NCI-H1105 (cell line): Measurements from ENCODE around the gene INSYN2B.
A peak's percentile ranks its signal among the peaks of the same experiment; 100 is the strongest.
"Not testable (repeated sequence)": the region's sequence is repeated elsewhere in the genome, so short reads cannot be mapped to it uniquely, and the experiment has no call there.

ENCODE experiments used
- DNase-seq: peaks from one replicate; lab custom pipeline; 2025; lab: John Stamatoyannopoulos, UW

Gene INSYN2B

GRCh38 chr5:169848792-169849191, 131.5 kb downstream of the INSYN2B start:
- no peak for DNase-seq

- DNase-seq = no peak
Observed at GRCh38 chr5:169848271-169848670, 132.0 kb downstream of the INSYN2B start.

DNA sequence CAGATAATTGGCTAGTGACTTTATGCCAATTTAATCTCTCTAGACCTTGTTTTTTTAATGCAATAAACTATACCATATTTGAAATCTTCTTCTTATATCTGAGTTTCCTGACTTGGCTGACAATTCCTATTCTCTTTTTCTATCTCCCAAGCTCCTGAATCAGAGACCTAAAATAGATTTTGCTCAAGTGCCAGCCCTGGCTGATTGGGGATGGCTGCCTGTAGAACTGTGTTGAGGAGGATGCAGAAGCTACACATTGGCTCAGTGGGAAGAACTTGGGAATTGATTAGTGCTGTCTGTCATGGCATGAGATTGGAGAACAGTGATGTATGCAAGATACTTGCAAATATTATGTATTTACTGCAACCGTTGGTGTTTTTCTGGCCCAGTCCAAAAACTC, 132.8 kb downstream of the INSYN2B start:
- DNase-seq = no peak

- DNase-seq = no peak
Observed at GRCh38 chr5:169842699-169843098, 137.6 kb downstream of the INSYN2B start.

DNA sequence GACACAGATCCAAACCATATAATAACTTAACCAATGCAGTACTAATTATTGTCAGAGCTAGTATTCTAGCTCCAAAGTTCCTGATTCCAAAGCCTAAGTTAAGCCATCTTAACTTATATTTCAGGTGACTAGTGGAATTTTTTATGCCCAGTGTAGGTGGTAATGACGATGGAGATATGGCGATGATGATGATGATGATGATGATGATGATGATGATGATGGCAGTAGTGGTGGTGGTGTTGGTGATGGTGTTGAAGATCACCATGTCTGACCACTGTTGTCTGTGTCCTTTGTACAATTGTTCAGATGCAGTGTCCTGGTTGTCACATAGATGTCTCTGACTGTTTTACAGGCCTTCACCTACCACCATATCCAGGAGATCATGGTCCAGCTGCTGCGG, 139.9 kb downstream of the INSYN2B start:
- DNase-seq = no peak

DNA sequence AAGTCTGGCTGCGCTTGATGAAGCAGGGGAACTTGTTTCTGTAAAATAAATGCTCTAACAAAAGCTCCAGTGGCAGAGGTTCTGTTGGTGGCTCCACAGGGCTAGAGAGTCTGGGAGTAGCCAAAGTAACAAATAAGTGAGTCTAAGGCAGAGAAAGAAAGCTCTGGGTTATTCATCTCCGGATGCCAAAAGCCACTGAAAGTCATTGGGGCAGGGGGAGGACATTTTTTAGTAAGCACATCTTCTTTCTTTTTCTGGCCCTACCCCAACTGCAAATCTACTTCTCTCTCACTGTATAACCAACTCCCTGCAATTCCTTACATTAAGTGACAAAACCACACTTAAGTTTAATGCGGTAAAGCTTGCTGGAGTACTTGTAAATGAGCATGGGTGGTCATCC, 141.6 kb downstream of the INSYN2B start:
- no peak for DNase-seq

DNA sequence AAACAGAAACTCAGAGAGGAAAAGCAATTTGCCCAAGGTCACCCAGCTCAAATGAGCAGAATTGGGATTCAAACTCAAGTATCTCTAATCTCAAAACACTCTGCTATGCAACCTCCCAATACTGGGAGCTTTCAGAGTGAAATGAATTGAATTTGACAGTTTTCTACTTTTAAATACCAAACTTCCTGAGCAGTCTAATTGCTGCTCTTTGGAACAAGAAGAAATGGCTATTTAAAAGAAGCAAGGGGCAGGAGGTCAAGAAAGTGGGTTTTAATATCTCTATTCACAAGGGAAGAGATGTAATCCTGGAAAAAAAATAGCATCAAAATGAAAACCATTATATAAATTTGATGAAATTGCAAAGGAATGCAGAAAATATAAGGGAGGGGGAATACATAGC, 142.6 kb downstream of the INSYN2B start:
- no peak for DNase-seq

GRCh38 chr5:169836835-169837536, 143.3 kb downstream of the INSYN2B start:
- DNase-seq = no peak

GRCh38 chr5:169834540-169834939, 145.8 kb downstream of the INSYN2B start:
- DNase-seq = not testable (repeated sequence)

DNA sequence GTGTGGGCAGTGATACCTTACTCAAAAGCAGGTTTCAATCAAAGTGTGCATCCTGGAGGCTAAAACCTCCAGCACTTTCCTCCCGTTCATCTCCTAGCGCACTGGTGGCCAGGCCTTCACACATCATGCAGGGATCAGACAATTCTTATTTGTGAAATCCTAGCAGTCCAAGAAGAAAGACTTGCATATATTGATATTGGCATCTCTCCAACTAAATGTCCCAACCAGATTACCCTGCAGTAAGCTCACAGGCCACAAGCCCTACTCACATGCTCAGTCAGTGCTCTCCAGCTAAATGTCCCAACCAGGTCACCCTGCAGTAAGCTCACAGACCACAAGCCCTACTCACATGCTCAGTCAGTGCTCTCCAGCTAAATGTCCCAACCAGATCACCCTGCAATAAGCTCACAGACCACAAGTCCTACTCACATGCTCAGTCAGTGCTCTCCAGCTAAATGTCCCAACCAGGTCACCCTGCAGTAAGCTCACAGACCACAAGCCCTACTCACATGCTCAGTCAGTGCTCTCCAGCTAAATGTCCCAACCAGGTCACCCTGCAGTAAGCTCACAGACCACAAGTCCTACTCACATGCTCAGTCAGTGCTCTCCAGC, 146.5 kb downstream of the INSYN2B start:
- DNase-seq = not testable (repeated sequence)

GRCh38 chr5:169832845-169833244, 147.4 kb downstream of the INSYN2B start:
- DNase-seq = no peak

DNA sequence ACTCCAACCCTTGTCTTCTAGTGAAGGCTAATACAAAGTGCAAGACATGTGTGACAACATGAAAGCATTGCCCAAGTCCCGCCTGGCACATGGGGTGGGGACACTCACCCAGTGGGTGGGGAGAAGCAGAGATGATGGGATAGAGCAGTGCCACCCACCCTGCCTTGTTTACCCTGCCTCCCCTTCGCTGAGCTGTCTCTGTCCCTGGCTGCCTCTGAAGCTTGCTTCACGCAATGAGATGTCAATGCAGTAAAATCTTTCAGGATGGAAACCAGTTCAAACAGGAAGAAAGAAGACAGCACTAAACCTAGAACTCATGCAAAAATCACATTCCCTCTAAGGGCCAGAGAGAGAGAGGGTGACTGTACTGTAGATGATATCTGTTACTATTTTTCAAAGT, 148.0 kb downstream of the INSYN2B start:
- no peak for DNase-seq

DNA sequence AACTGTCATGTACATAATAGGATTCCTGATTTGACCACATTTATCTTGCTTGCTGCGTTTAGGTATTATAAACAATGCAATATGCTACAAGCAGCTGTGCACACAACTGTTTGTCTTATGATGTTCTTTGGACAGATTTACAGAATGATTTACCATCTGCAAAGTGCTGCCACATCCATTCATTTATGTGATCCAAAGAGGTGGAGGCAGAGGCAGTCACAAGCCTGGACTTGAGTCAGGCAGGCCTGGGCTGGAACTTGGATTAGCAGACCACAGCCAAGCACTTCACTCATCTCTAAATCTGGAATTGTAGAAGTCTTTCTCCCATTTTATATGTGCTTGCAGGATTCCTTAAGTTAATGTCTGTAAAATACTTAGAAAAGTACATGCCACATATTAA, 149.0 kb downstream of the INSYN2B start:
- peak; percentile 44 for DNase-seq

DNA sequence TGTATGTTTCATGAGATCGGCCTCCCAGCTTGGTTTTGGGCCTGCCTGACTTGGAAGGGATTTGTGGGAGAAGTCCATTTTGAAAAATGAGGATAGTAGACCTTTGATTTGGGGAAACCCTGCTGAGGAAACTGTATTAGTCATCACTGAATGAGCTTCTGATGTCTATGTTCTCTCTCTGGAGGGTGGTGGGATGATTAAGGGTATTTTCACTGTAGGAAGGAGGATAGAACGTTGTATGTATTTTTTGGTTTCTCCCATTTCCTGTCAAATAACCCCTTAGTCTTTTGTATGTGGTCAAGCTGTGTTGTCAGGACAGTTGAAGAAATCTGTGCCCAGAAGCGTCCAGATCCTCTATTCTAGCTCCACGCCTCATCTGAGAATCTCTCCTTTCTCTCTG, 151.9 kb downstream of the INSYN2B start:
- DNase-seq = no peak

DNA sequence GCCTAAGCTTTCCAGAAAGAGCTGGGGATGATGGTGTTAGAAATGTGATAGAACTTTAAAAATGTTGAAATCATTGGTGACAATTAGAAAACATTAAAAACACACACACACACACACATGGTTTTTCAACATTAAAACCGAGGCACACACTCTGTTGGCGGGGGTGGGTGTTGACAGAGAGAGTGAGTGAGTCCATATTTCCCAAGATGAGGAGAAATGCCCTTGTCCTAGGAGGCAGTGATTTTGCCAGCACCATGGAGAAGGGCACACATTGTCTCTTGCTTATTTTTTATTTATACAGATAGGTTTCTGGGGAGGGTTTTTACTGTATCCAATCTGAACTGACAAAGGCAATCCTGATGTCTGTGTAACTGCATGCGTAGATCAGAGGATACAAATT, 152.5 kb downstream of the INSYN2B start:
- no peak for DNase-seq

DNA sequence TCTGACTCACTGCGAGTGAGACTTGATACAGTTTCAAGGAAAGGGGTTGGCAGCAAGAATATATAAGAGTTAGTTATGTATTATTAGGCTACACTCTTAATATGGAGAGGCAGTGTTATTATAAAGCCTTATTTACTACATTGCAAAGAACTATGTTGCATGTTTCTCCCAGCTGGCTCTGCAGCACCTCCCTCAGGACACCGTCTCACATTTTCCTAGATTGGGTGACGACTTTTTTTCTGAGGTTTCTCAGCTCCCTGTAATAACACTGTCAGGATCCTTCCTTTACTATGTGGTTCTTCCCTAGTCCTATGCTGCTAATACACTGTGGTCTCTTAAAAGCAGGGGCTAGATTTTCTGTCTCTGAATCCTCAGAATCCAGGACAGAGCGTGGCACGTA, 153.7 kb downstream of the INSYN2B start:
- DNase-seq = no peak

DNA sequence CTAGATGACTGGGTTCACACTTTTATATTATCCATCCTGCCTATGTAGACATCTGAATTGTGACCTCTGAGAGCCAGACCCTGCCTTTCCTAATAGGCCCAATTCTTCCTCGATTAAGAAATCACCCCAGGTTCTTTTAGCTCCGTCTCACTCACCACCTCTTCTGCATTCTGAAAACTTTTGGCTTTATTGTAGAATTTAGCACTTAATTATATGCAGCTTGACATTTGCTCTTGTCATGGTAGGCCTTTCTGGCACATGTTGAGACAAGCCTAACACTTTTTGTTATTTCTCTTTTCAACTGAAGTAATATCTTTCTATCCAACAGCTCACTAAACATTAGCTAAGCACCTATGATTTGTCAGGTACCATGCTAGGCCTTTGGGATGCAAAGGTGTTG, 163.3 kb downstream of the INSYN2B start:
- no peak for DNase-seq

- no peak for DNase-seq
Observed at GRCh38 chr5:169814522-169814921, 165.8 kb downstream of the INSYN2B start.
